K562 (cell line): ENCODE data around the gene MYEF2. TPM values are rescaled to one million over a fixed set of nuclear protein-coding genes. Genes with fewer than 3 reads are reported as not detected.

Source experiments
- ATAC-seq: fragments of 200-7000 bp; cut with Tn5 transposase; 3 replicates; pipeline ENCODE4 v1.9.1; 2020; ENCODE audit warnings: moderate library complexity
- BruUV-seq: library from RNA; stranded (reverse); fragments of 400-500 nt; replicated peaks from 2 replicates; lab custom pipeline; 2021; lab: Mats Ljungman, UMichigan
- CTCF ChIA-PET: fragments of 300-600 bp; formaldehyde crosslinking; extraction: SDS; loops from one replicate; lab custom pipeline; 2021; ENCODE audit warnings: low intra/inter-chr PET ratio; lab: Yijun Ruan, JAX
- POLR2A ChIA-PET: fragments of 300-600, 350-650 bp; sonication (Branson Sonifier 250); formaldehyde crosslinking; extraction: SDS; loops from one replicate; lab custom pipeline; 2021; ENCODE audit warnings: antibody characterized with exemption, inconsistent platforms; lab: Yijun Ruan, JAX
- DNase-seq, 4 experiments: peaks; one replicate each; pipeline versions ENCODE4 v3.0.0 to v3.0.0-alpha.2; 2011 to 2018; ENCODE audit warnings: low spot score in 3 of 4, mixed read lengths in 3 of 4; ENCODE audit errors: extremely low read depth in 1 of 4
- FAIRE-seq: peaks from 2 replicates; lab custom pipeline; 2011; peaks lifted over from hg19 to GRCh38; lab: Jason Lieb, UNC
- H2AFZ ChIP-seq: 2 replicates; pipeline ENCODE4 v1.6.0; 2011; ENCODE audit warnings: low read depth, low read length, control low read depth, inconsistent platforms
- H3K27ac ChIP-seq: fragments of 200-600 bp; 3 replicates; pipeline ENCODE4 v1.8.0; 2011; ENCODE audit warnings: low read depth, mild to moderate bottlenecking, control low read depth, inconsistent platforms, low read length, moderate library complexity, mixed read lengths; ENCODE audit errors: extremely low read depth
- H3K27me3 ChIP-seq, 2 experiments: fragments of 300-600 bp in 1 of 2; 2 replicates in 1 of 2; 3 replicates in 1 of 2; pipeline versions ENCODE4 v1.6.0 to v1.8.0; 2011; ENCODE audit warnings: inconsistent platforms in 2 of 2, low read length in 2 of 2, mild to moderate bottlenecking in 1 of 2, mixed read lengths in 1 of 2, moderate library complexity in 1 of 2; ENCODE audit not compliant: control insufficient read depth in 2 of 2, insufficient read depth in 2 of 2
- H3K36me3 ChIP-seq: fragments of 300-600 bp; 3 replicates; pipeline ENCODE4 v1.8.0; 2011; ENCODE audit warnings: mild to moderate bottlenecking, low read length, inconsistent platforms; ENCODE audit not compliant: control insufficient read depth, insufficient read depth
- H3K4me1 ChIP-seq, 2 experiments: fragments of 200-600 bp in 1 of 2; replicated peaks in 1 of 2; 2 replicates in 1 of 2; 3 replicates in 1 of 2; pipeline versions ENCODE4 v1.5.1 to v1.8.0; 2011; ENCODE audit warnings: inconsistent platforms in 2 of 2, low read length in 2 of 2, mild to moderate bottlenecking in 1 of 2, mixed read lengths in 1 of 2, moderate library complexity in 1 of 2; ENCODE audit not compliant: control insufficient read depth in 2 of 2, insufficient read depth in 2 of 2
- H3K4me2 ChIP-seq: 2 replicates; pipeline ENCODE4 v1.6.1; 2011; ENCODE audit warnings: low read length, control low read depth, inconsistent platforms, mixed read lengths; ENCODE audit not compliant: insufficient read depth
- H3K4me3 ChIP-seq: fragments of 200-600 bp; sonication (generic), shearing (Covaris generic); 2 replicates; pipeline ENCODE4 v1.5.1; 2016; ENCODE audit warnings: control low read depth, inconsistent platforms
- H3K79me2 ChIP-seq: fragments of 200-600 bp; 3 replicates; pipeline ENCODE4 v1.8.0; 2011; ENCODE audit warnings: low read length, inconsistent platforms; ENCODE audit not compliant: control insufficient read depth, insufficient read depth
- H3K9ac ChIP-seq, 2 experiments: 2 replicates each; pipeline versions ENCODE4 v1.6.0 to v1.6.1; 2011; ENCODE audit warnings: low read depth in 2 of 2, low read length in 2 of 2, control low read depth in 1 of 2, inconsistent platforms in 1 of 2, mild to moderate bottlenecking in 1 of 2, mixed read lengths in 1 of 2; ENCODE audit not compliant: insufficient read depth in 1 of 2
- H3K9me1 ChIP-seq: one replicate; pipeline ENCODE4 v1.6.0; 2011; ENCODE audit warnings: inconsistent platforms, mild to moderate bottlenecking, low read length, moderate library complexity; ENCODE audit not compliant: control insufficient read depth, insufficient read depth
- H3K9me3 ChIP-seq: replicated peaks from 2 replicates; pipeline ENCODE4 v1.5.1; 2011; ENCODE audit warnings: low read depth, low read length, inconsistent platforms; ENCODE audit not compliant: control insufficient read depth, insufficient read depth
- H4K20me1 ChIP-seq: replicated peaks from 2 replicates; pipeline ENCODE4 v1.6.1; 2011; ENCODE audit warnings: low read length, inconsistent platforms, mixed read lengths; ENCODE audit not compliant: control insufficient read depth, insufficient read depth
- BHLHE40 ChIP-seq: IDR thresholded peaks from 2 replicates; pipeline ENCODE4 v1.6.1; 2011; ENCODE audit warnings: low read length, improper control_type of control experiment
- EP300 ChIP-seq: IDR thresholded peaks from 2 replicates; pipeline ENCODE4 v1.6.1; 2012; ENCODE audit warnings: low read length, improper control_type of control experiment
- ETV5 ChIP-seq: sonication (generic); formaldehyde crosslinking; IDR thresholded peaks from 2 replicates; pipeline ENCODE4 v1.4.0; 2020; ENCODE audit warnings: low read depth, mild to moderate bottlenecking, missing genetic modification reagents
- HOXB6 ChIP-seq: fragments of 250-450 bp; sonication (Bioruptor Pico); IDR thresholded peaks from 2 replicates; pipeline ENCODE4 v1.5.1; 2022; ENCODE audit warnings: mild to moderate bottlenecking, borderline replicate concordance
- MCM2 ChIP-seq: fragments of 450-650 bp; IDR thresholded peaks from 2 replicates; pipeline ENCODE4 v1.6.1; 2017; ENCODE audit warnings: low read depth, mild to moderate bottlenecking
- MYBL2 ChIP-seq, 2 experiments: fragments of 450-650 bp in 1 of 2; sonication (generic) in 1 of 2; formaldehyde crosslinking in 1 of 2; IDR thresholded peaks; 2 replicates each; pipeline versions ENCODE4 v1.6.1 to v1.8.1; 2017 to 2022; ENCODE audit warnings: borderline replicate concordance in 1 of 2, inconsistent platforms in 1 of 2, low read depth in 1 of 2, mild to moderate bottlenecking in 1 of 2, missing genetic modification reagents in 1 of 2, moderate library complexity in 1 of 2
- SP2 ChIP-seq: IDR thresholded peaks from 2 replicates; pipeline ENCODE4 v1.6.1; 2011; ENCODE audit warnings: mild to moderate bottlenecking, low read depth, low read length, moderate library complexity; ENCODE audit not compliant: poor library complexity, severe bottlenecking; ENCODE audit errors: extremely low read depth
- SREBF2 ChIP-seq: sonication (generic); formaldehyde crosslinking; IDR thresholded peaks from 2 replicates; pipeline ENCODE4 v1.4.0; 2020; ENCODE audit warnings: mild to moderate bottlenecking, missing genetic modification reagents
- SUPT5H ChIP-seq: fragments of 450-650 bp; IDR thresholded peaks from 2 replicates; pipeline ENCODE4 v1.6.1; 2016
- USF1 ChIP-seq: sonication (generic); formaldehyde crosslinking; IDR thresholded peaks from 2 replicates; pipeline ENCODE4 v1.9.0; 2022; ENCODE audit warnings: mild to moderate bottlenecking, missing genetic modification reagents
- ZNF140 ChIP-seq: fragments of 250-450 bp; sonication (Bioruptor Pico); IDR thresholded peaks from 2 replicates; pipeline ENCODE4 v1.8.0; 2021; ENCODE audit warnings: moderate library complexity, mild to moderate bottlenecking, inconsistent platforms
- in situ Hi-C: fragments of 300-500 bp; cut with MboI; formaldehyde crosslinking; loops from 4 replicates; pipeline ENCODE4 v1.15.0; 2018; ENCODE audit warnings: inconsistent platforms, mixed read lengths
- intact Hi-C: fragments of 100-400 bp; cut with micrococcal nuclease; formaldehyde crosslinking; loops from 2 replicates; pipeline ENCODE4 v1.14.2; 2022
- polyA plus RNA-seq, 8 experiments: library from polyadenylated mRNA; depleted of rRNA in 4 of 8; stranded (reverse) in 5 of 8; unstranded in 3 of 8; fragments of >200 nt; fragmentation: Nextera tagmentation in 2 of 8; fragmentation: Illumina TruSeq in 1 of 8; extraction: Ambion mirVana in 2 of 8; extraction: Trizol in 1 of 8; gene quantifications; 2 replicates each; pipeline versions ENCODE4 v1.2.1 to v1.2.3, GENCODE V29; 2011 to 2014; ENCODE audit warnings: inconsistent platforms in 1 of 8, missing spikeins in 1 of 8
- total RNA-seq, 7 experiments: library from RNA; depleted of rRNA in 6 of 7; stranded (reverse); fragments of >200 nt in 6 of 7; fragmentation: Illumina TruSeq in 2 of 7; extraction: Trizol in 2 of 7; gene quantifications; 2 replicates each; pipeline versions ENCODE4 v1.2.1 to v1.2.3, GENCODE V29; 2011 to 2021; ENCODE audit warnings: low replicate concordance in 1 of 7
- TF ChIP-seq, protein P1 (sequence below): fragments of 450-650 bp; IDR thresholded peaks from 2 replicates; pipeline ENCODE4 v1.6.1; 2017; ENCODE audit warnings: mild to moderate bottlenecking, moderate library complexity

MYEF2 gene
- total and polyA plus RNA-seq, 9 of the 15 experiments (the other 6 are each of a cell fraction or from before 2014, with no cell fraction given), result 0.03 to 0.82 (median 0.19) TPM

DNA sequence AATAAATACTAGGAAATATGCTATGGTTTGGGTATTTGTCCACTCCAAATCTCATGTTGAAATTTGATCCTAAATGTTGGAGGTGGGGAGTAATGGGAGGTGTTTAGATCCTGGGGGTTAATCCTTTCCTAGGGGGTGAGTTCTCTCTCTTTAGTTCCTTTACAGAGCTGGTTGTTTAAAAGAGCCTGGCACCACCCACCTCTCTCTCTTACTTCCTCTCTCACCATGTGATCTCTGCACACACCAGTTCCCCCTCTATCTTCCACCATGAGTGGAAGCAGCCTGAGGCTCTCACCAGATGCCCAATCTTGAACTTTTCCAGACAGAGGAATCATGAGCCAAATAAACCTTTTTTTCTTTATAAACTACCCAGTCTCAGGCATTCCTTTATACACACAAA is 46.8 kb downstream of the MYEF2 start:
- TF ChIP-seq SREBF2 (CRISPR knock-in tag) (no peak), ETV5 (CRISPR knock-in tag) (no peak), EP300 (no peak), USF1 (no peak), BHLHE40 (no peak), SUPT5H (no peak), SP2 (no peak), MYBL2 (IDR thresholded peaks at IDR 0.05; ENCODE audit: low read depth) (no peak), MYBL2 (CRISPR knock-in tag; IDR thresholded peaks at IDR 0.05; ENCODE audit: borderline replicate concordance) (no peak), ZNF140 (no peak), MCM2 (no peak), HOXB6 (CRISPR knock-in tag) (no peak)
- TF ChIP-seq, protein P1, sequence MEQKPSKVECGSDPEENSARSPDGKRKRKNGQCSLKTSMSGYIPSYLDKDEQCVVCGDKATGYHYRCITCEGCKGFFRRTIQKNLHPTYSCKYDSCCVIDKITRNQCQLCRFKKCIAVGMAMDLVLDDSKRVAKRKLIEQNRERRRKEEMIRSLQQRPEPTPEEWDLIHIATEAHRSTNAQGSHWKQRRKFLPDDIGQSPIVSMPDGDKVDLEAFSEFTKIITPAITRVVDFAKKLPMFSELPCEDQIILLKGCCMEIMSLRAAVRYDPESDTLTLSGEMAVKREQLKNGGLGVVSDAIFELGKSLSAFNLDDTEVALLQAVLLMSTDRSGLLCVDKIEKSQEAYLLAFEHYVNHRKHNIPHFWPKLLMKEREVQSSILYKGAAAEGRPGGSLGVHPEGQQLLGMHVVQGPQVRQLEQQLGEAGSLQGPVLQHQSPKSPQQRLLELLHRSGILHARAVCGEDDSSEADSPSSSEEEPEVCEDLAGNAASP, result no peak
- Histone ChIP-seq H3K9me1 (no peaks in the 10 kb centered on the region), H3K36me3 (no peaks in the 10 kb centered on the region), H3K79me2 (no peaks in the 10 kb centered on the region), H3K4me1 (no peaks in the 10 kb centered on the region), H3K27me3 (no peaks in the 10 kb centered on the region), H3K9ac (no peak overlapping the region), H2AFZ (no peak overlapping the region), H3K27ac (no peak overlapping the region), H3K4me2 (no peak overlapping the region), H3K9me3 (no peaks in the 10 kb centered on the region), H4K20me1 (no peaks in the 10 kb centered on the region), H3K4me3 (no peak overlapping the region)
- no TSS peak for BruUV-seq
- POLR2A ChIA-PET, result no interaction called here
- CTCF ChIA-PET, result no interaction called here
- DNase-seq (no peak), FAIRE-seq (no peak), ATAC-seq (no peak)
- intact Hi-C loops, result no loop called here
- in situ Hi-C loops, result no loop called here
